BLaER1 (cell line): ENCODE data around the gene FBXO38.

Experiments
- H3K27ac ChIP-seq: shearing (Covaris generic); formaldehyde crosslinking; 2 replicates; pipeline ENCODE4 v1.8.1; 2022
- H3K27me3 ChIP-seq: shearing (Covaris generic); formaldehyde crosslinking; 2 replicates; pipeline ENCODE4 v1.8.1; 2022
- H3K36me3 ChIP-seq: shearing (Covaris generic); formaldehyde crosslinking; 2 replicates; pipeline ENCODE4 v1.8.1; 2022
- H3K4me1 ChIP-seq: shearing (Covaris generic); formaldehyde crosslinking; 2 replicates; pipeline ENCODE4 v1.8.1; 2022
- H3K4me2 ChIP-seq: shearing (Covaris generic); formaldehyde crosslinking; 2 replicates; pipeline ENCODE4 v1.8.1; 2022
- H3K4me3 ChIP-seq: shearing (Covaris generic); formaldehyde crosslinking; 2 replicates; pipeline ENCODE4 v1.8.1; 2022
- H3K9ac ChIP-seq: shearing (Covaris generic); formaldehyde crosslinking; 2 replicates; pipeline ENCODE4 v1.8.1; 2022
- H3K9me3 ChIP-seq: shearing (Covaris generic); formaldehyde crosslinking; 2 replicates; pipeline ENCODE4 v1.8.1; 2022
- H4K20me1 ChIP-seq: shearing (Covaris generic); formaldehyde crosslinking; 2 replicates; pipeline ENCODE4 v1.8.1; 2022
- Cebpa-rat ChIP-seq: shearing (Covaris generic); IDR thresholded peaks from 2 replicates; pipeline ENCODE4 v1.8.1; 2022

FBXO38 gene

DNA sequence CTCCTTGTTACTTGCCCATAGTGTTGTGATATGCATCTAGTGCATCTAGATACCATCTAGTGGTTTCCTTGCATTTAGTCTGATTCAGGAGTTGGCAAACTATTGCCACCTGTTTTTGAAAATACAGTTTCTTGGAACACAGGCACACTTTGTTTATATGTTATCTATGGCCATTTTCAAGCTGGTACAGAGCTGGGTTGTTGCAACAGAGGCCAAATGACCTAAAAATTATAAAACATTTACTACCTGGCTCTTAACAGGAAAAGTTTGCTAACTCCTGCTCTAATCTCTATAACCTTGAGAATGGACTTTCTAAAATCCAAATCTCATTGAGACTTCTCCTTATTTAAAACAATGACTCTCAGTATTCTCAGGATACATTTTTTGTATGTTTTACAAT lies 19.4 kb upstream of the FBXO38 start:
- Histone ChIP-seq H3K27ac (no peak overlapping the region), H3K4me3 (no peak overlapping the region), H3K4me2 (no peak overlapping the region), H3K9me3 (0 out of 2 replicates have a peak, but pooled peaks cover 5% of the 10 kb centered on the region), H3K4me1 (no peaks in the 10 kb centered on the region), H3K27me3 (no peaks in the 10 kb centered on the region), H3K9ac (no peak overlapping the region), H3K36me3 (no peaks in the 10 kb centered on the region), H4K20me1 (no peaks in the 10 kb centered on the region)
- no peak for TF ChIP-seq Cebpa-rat

DNA sequence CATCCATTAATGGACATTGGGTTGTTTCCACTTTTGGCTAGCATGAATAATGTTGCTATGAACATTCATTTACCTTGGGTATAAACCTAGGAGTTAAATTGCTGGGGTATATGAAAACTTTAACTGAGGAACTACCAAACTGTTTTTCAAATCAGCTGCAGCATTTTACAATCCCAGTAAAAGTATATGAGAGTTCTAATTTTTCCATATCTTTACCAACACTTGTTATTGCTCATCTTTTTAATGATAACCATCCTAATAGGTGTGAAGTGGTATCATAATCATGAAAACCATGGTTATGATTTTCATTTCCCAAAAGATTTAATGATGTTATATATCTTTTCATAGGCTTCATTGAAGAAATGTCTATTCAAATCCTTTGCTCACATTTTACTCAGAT lies 15.5 kb upstream of the FBXO38 start:
- no peak overlapping the region for H3K27ac ChIP-seq
- no peaks in the 10 kb centered on the region for H3K27me3 ChIP-seq
- H3K9me3 ChIP-seq: 0 out of 2 replicates have a peak, but pooled peaks cover 5% of the 10 kb centered on the region
- no peak overlapping the region for H3K4me3 ChIP-seq
- no peaks in the 10 kb centered on the region for H3K4me1 ChIP-seq
- H3K4me2 ChIP-seq: no peak overlapping the region
- no peaks in the 10 kb centered on the region for H4K20me1 ChIP-seq
- no peak for TF ChIP-seq Cebpa-rat
- H3K36me3 ChIP-seq: no peaks in the 10 kb centered on the region
- H3K9ac ChIP-seq: no peak overlapping the region

DNA sequence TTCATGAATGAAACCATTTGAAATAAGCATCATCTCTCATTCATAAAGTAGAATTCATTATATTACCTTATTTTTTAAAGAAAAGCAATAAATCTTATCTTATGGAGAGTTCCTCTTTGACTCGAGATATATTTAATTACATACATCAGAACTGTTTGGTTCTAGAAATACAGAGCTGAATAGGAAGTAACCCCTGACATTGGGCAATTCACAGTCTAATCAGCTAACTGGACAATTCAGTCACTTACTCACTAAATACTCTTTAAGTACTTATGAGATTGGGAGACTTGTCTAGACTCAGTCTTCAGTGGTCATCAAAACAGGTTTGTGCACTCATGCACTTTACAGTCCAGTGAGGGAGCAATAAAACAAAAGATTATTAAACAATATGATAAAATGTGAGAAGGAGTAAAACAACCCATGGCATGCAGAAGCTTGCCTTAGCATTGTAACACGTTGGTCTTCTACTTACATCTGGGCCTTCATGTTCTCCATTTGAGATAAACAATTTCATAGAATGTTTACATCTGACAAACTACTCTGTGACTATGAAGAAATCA lies 11.5 kb upstream of the FBXO38 start:
- no peaks in the 10 kb centered on the region for H3K4me1 ChIP-seq
- TF ChIP-seq Cebpa-rat: no peak
- no peak overlapping the region for H3K9ac ChIP-seq
- H3K27ac ChIP-seq: no peak overlapping the region
- no peaks in the 10 kb centered on the region for H4K20me1 ChIP-seq
- H3K4me2 ChIP-seq: no peak overlapping the region
- no peaks in the 10 kb centered on the region for H3K36me3 ChIP-seq
- no peak overlapping the region for H3K4me3 ChIP-seq
- no peaks in the 10 kb centered on the region for H3K27me3 ChIP-seq
- 0 out of 2 replicates have a peak, but pooled peaks cover 5% of the 10 kb centered on the region for H3K9me3 ChIP-seq

DNA sequence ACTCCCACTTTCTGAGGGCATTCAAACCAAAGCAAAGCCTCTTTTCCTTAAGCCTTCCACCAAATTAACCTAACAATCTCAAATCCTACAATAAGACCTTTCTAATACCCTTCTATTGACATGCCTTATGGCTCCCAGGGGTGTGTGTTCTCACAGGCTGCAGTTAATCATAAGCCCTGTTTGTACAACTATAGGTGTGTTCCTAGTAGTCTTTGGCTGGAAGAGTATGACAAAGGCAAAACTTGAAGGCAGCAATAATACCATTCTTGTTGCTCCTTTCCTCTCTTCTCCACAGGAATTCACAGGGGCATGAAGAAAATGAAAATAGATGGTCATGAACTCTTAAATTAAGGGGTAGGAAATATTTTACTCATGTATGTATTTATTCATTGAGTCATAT lies 10.9 kb upstream of the FBXO38 start:
- Histone ChIP-seq H3K27ac (no peak overlapping the region), H3K36me3 (no peaks in the 10 kb centered on the region), H4K20me1 (no peaks in the 10 kb centered on the region), H3K4me2 (no peak overlapping the region), H3K27me3 (no peaks in the 10 kb centered on the region), H3K4me3 (no peak overlapping the region), H3K9me3 (0 out of 2 replicates have a peak, but pooled peaks cover 6% of the 10 kb centered on the region), H3K9ac (no peak overlapping the region), H3K4me1 (no peaks in the 10 kb centered on the region)
- no peak for TF ChIP-seq Cebpa-rat

DNA sequence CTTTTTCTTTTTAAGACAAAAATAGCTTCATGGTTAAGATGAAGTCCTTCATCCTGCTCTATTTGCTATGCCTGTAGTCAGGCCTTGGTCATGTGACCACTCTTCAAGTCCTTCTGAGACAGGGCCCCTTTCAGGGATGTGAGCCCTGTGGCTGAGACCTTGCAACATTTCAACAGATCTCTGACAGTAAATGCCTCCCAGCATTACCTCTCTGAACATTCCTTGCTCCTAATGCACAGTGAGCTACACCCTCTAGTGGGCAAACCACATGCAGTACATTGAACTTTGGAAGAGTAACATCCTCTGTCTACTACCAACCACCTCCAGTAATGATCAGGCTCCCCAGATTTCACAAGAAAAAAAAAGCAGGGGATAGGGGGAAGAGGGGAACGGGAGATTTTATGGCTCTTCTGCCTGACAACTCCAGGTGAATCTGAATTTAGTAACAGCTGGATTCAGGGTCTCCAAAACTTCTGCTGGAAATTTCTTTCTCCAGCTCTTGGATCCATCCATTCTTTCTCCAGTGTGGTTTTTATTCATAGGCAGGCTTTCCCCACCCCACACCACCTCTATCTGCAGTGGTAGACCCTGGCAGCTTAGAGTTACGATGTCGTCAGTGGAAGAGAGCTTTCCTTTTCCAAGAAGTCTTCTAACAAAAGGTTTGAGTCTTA lies 8.9 kb upstream of the FBXO38 start:
- Histone ChIP-seq H3K9me3 (peaks cover 16% of the 10 kb centered on the region), H3K4me2 (no peak overlapping the region), H3K4me1 (no peaks in the 10 kb centered on the region), H3K27ac (no peak overlapping the region), H3K27me3 (no peaks in the 10 kb centered on the region), H3K4me3 (no peak overlapping the region), H3K9ac (no peak overlapping the region), H3K36me3 (0 out of 2 replicates have a peak, but pooled peaks cover 6% of the 10 kb centered on the region), H4K20me1 (no peaks in the 10 kb centered on the region)
- TF ChIP-seq Cebpa-rat: no peak

DNA sequence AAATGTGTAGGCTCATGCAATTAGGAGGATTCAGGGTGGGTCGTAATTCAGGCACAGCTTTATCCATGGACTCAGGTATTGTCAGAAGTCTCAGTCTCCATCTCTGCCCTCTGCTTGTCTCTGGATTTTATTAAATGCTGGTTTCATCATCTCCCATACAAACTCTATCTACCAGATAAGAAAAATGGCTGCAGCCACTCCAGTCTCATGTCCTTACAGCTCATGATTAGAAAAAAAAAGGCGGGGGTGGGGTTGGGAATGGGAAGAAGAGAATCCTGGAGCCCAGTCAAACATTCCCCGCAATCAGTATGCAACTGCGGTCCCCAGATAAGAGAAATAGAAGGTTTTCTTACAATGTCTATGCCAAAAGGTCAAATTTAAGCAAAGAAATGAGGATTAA lies 7.6 kb upstream of the FBXO38 start:
- H3K9ac ChIP-seq: no peak overlapping the region
- H3K4me2 ChIP-seq: no peak overlapping the region
- H3K9me3 ChIP-seq: peaks cover 16% of the 10 kb centered on the region

DNA sequence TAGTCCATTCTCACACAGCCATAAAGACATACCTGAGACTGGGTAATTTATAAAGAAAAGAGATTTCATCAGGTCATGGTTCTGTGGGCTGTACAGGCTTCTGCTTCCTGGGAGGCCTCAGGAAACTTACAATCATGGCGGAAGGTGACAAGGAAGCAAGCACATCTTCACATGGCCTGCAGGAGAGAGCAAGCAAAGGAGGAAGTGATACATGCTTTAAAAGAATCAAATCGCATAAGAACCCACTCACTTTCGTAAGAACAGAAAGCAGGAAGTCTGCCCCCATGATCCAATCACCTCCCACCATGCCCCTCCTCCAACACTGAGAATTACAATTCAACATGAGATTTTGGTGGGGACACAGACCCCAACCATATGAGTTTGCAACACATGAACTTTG lies 5.1 kb upstream of the FBXO38 start:
- Histone ChIP-seq H3K27me3 (no peaks in the 10 kb centered on the region), H3K4me1 (peaks cover 10% of the 10 kb centered on the region), H3K9me3 (peaks cover 16% of the 10 kb centered on the region), H3K36me3 (0 out of 2 replicates have a peak, but pooled peaks cover 6% of the 10 kb centered on the region), H4K20me1 (no peaks in the 10 kb centered on the region), H3K9ac (no peak overlapping the region), H3K4me3 (no peak overlapping the region), H3K27ac (no peak overlapping the region), H3K4me2 (no peak overlapping the region)
- TF ChIP-seq Cebpa-rat: no peak

More for the DNA sequence above, 7.6 kb upstream of the FBXO38 start:
- 0 out of 2 replicates have a peak, but pooled peaks cover 6% of the 10 kb centered on the region for H3K36me3 ChIP-seq
- H3K27me3 ChIP-seq: no peaks in the 10 kb centered on the region
- H3K4me1 ChIP-seq: no peaks in the 10 kb centered on the region
- H4K20me1 ChIP-seq: no peaks in the 10 kb centered on the region
- H3K27ac ChIP-seq: no peak overlapping the region
- TF ChIP-seq Cebpa-rat: no peak
- H3K4me3 ChIP-seq: no peak overlapping the region

DNA sequence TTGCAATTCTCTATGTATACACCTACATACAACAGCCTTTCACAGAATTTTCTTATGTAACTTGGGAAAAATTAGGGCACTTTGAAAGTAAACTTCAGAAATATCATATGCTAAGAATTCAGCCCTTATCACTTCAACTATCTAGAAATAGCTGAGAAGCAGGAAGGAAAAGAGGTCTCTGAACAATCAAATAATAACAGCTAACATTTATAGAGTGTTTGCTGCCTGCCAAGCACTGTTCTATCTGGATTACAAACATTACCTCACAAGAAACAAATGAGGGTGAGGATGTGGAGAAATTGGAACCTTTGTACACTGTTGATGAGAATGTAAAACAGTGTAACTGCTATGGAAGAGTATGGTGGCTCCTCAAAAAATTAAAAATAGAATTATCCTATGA lies 4.4 kb upstream of the FBXO38 start:
- Histone ChIP-seq H3K9me3 (peaks cover 16% of the 10 kb centered on the region), H3K36me3 (0 out of 2 replicates have a peak, but pooled peaks cover 6% of the 10 kb centered on the region), H3K4me2 (no peak overlapping the region), H3K27ac (no peak overlapping the region), H3K4me3 (no peak overlapping the region), H3K4me1 (peaks cover 10% of the 10 kb centered on the region), H3K9ac (no peak overlapping the region), H3K27me3 (no peaks in the 10 kb centered on the region), H4K20me1 (no peaks in the 10 kb centered on the region)
- no peak for TF ChIP-seq Cebpa-rat

DNA sequence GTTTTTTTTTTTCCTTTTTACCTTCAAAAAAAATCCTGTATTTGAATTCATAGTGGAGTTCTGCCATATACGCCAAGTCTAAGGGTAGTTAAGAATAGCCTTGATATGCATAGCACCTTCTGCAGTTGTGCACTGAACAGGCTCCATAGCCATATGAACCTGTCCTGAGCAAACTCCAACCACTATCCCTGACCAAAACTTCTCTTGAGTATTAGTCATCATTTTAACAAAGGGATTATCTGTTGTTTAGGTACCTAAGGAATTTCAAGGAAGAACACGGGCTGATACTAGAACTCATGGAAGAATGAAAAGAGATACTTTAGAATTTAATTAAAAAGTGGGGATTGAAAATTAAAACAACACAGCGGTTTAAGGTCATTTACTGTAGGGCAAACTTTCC lies 1.9 kb upstream of the FBXO38 start:
- Histone ChIP-seq H3K4me3 (no peak overlapping the region), H3K27me3 (no peaks in the 10 kb centered on the region), H3K9me3 (peaks cover 16% of the 10 kb centered on the region), H3K4me2 (no peak overlapping the region), H3K9ac (no peak overlapping the region), H4K20me1 (peaks cover 23% of the 10 kb centered on the region; the same call in 1 of the 2 replicates), H3K27ac (no peak overlapping the region), H3K36me3 (peaks cover 17% of the 10 kb centered on the region), H3K4me1 (peaks cover 29% of the 10 kb centered on the region)
- no peak for TF ChIP-seq Cebpa-rat

DNA sequence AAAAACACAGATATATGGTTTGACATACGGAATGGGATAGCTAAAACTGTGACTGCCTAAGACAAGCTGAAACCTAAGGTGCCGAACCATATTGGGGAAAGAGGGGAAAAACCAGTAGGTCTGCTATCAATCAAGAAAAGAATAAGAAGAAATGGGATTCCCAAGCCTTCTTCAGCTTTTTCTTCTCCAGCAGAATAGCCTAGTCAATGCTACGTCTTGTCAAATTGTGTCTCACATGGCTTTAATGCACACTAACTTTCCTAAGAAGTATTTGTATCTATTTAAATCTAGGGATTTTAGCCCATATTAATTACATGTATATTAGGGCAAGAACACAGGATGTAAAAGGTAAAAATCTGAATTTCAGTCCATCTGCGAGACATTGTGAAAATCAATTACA lies 797 bp upstream of the FBXO38 start:
- H3K36me3 ChIP-seq: peaks cover 27% of the 10 kb centered on the region
- H3K27ac ChIP-seq: peak overlapping the region; percentile 92; the same call in 1 of the 2 replicates
- H3K27me3 ChIP-seq: no peaks in the 10 kb centered on the region
- H4K20me1 ChIP-seq: peaks cover 34% of the 10 kb centered on the region
- peaks cover 29% of the 10 kb centered on the region for H3K4me1 ChIP-seq
- H3K4me2 ChIP-seq: peak overlapping the region; percentile 61
- peak overlapping the region; percentile 90; the same call in 1 of the 2 replicates for H3K9ac ChIP-seq
- peak overlapping the region; percentile 80 for H3K4me3 ChIP-seq
- no peak for TF ChIP-seq Cebpa-rat
- H3K9me3 ChIP-seq: peaks cover 15% of the 10 kb centered on the region
